Measurements from ENCODE around the gene KLHL33. TPM values are rescaled to one million over a fixed set of nuclear protein-coding genes. Genes with fewer than 3 reads are reported as not detected.

Gene KLHL33
- total and polyA plus RNA-seq, 10 of the 15 experiments (the other 5 are each of a cell fraction or from before 2014, with no cell fraction given): 0.01 to 0.16 (median 0.04) TPM; not detected in 5

GRCh38 chr14:20434701-20435581, 1.0 kb downstream of the KLHL33 start:
- Histone ChIP-seq H3K9ac (ENCODE audit: control insufficient read depth, insufficient read depth, low read length) (no peak overlapping the region), H3K4me3 (no peak overlapping the region), H3K79me2 (ENCODE audit: control insufficient read depth, insufficient read depth, low read length) (no peaks in the 10 kb centered on the region), H3K27ac (ENCODE audit: control insufficient read depth, insufficient read depth) (no peak overlapping the region), H3K36me3 (ENCODE audit: control insufficient read depth in 2 of 2, insufficient read depth in 2 of 2, low read length in 1 of 2) (no peaks in the 10 kb centered on the region), H3K4me2 (ENCODE audit: control insufficient read depth, insufficient read depth) (no peak overlapping the region), H3K4me1 (ENCODE audit: control insufficient read depth, insufficient read depth, low read length) (no peaks in the 10 kb centered on the region), H4K20me1 (ENCODE audit: control insufficient read depth, insufficient read depth) (no peaks in the 10 kb centered on the region), H3K9me3 (replicated peaks; ENCODE audit: control insufficient read depth, insufficient read depth, low read length) (no peaks in the 10 kb centered on the region; the same call in 2 of the 3 replicates), H2AFZ (ENCODE audit: control insufficient read depth, low read depth, low read length) (no peak overlapping the region), H3K27me3 (replicated peaks in 1 of 2; ENCODE audit: control insufficient read depth in 2 of 2, insufficient read depth in 2 of 2, low read length in 1 of 2) (no peaks in the 10 kb centered on the region)
- no TSS peak for BruUV-seq (replicated peaks)
- TF ChIP-seq RBBP5 (conservative IDR thresholded peaks at IDR 0.05) (no peak), HDGF (IDR thresholded peaks at IDR 0.05) (no peak), DPF2 (IDR thresholded peaks at IDR 0.05) (no peak), STAT1 (conservative IDR thresholded peaks at IDR 0.05) (no peak), POLR2AphosphoS5 (IDR thresholded peaks at IDR 0.05; ENCODE audit: low read length) (no peak), NFYA (IDR thresholded peaks at IDR 0.05; ENCODE audit: borderline replicate concordance, low read depth, low read length) (no peak)
- TF ChIP-seq, protein P1, sequence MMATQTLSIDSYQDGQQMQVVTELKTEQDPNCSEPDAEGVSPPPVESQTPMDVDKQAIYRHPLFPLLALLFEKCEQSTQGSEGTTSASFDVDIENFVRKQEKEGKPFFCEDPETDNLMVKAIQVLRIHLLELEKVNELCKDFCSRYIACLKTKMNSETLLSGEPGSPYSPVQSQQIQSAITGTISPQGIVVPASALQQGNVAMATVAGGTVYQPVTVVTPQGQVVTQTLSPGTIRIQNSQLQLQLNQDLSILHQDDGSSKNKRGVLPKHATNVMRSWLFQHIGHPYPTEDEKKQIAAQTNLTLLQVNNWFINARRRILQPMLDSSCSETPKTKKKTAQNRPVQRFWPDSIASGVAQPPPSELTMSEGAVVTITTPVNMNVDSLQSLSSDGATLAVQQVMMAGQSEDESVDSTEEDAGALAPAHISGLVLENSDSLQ (IDR thresholded peaks at IDR 0.05): no peak
- TF ChIP-seq, protein P2, sequence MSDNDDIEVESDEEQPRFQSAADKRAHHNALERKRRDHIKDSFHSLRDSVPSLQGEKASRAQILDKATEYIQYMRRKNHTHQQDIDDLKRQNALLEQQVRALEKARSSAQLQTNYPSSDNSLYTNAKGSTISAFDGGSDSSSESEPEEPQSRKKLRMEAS (IDR thresholded peaks at IDR 0.05; ENCODE audit: low read depth, low read length): no peak
- in situ Hi-C loops (cut with MboI): no loop called here
- intact Hi-C loops (cut with micrococcal nuclease; ENCODE audit: unreplicated experiment): no loop called here
- CTCF ChIA-PET: interaction anchor here (1.0 to 1.3 kb wide), 2 partner anchors 12 to 256 kb away, joined by 3 read pairs; no protein-coding TSS in a partner anchor
- POLR2A ChIA-PET: no interaction called here
- SMC1A ChIA-PET (ENCODE audit: uncharacterized antibody, unreplicated experiment): interaction anchor here (0.5 to 1.5 kb wide), 2 partner anchors 107 to 1078 kb away, joined by 3 to 4 read pairs; no protein-coding TSS in a partner anchor
- ATAC-seq (no peak), DNase-seq (ENCODE audit: low read depth, low spot score) (no peak), FAIRE-seq (no peak)
- WGBS (ENCODE audit: insufficient coverage, insufficient replicate concordance, low lambda C conversion rate, missing lambda C conversion rate): 88% methylated on average over 40 of the region's 44 CpGs
- RAD21 ChIA-PET (ENCODE audit: unreplicated experiment): no interaction called here

Measured in GM12878 (cell line).